Activated CD4-positive, alpha-beta T cell treated with anti-CD3 and anti-CD28 coated beads, Interleukin-2, amount 10 ng/mL, durations not matched to agents 7 days and 5 days (primary cell): ENCODE results near the gene WFDC6. TPM values are rescaled to one million over a fixed set of nuclear protein-coding genes. Genes with fewer than 3 reads are reported as not detected.

Source experiments
- CTCF ChIA-PET: fragments of 350-600 bp; sonication (Branson Sonifier 250); formaldehyde crosslinking; loops from one replicate; lab custom pipeline; 2021; ENCODE audit warnings: antibody characterized with exemption; lab: Charles Lee
- POLR2A ChIA-PET: fragments of 350-600 bp; sonication (Branson Sonifier 250); formaldehyde crosslinking; loops from one replicate; lab custom pipeline; 2021; ENCODE audit warnings: antibody characterized with exemption; lab: Charles Lee
- DNase-seq: peaks from one replicate; pipeline ENCODE4 v3.0.0-alpha.2; 2020
- H3K27ac Mint-ChIP-seq: one replicate; pipeline ENCODE4 v1.8.0; 2021; ENCODE audit warnings: mild to moderate bottlenecking, moderate library complexity, mixed read lengths
- H3K27me3 Mint-ChIP-seq: one replicate; pipeline ENCODE4 v1.8.0; 2021; ENCODE audit warnings: mixed read lengths
- H3K36me3 Mint-ChIP-seq: one replicate; pipeline ENCODE4 v1.8.0; 2021; ENCODE audit warnings: low read depth, mixed read lengths
- H3K4me1 Mint-ChIP-seq: one replicate; pipeline ENCODE4 v1.8.0; 2021; ENCODE audit warnings: mixed read lengths
- H3K4me3 Mint-ChIP-seq: one replicate; pipeline ENCODE4 v1.8.0; 2021; ENCODE audit warnings: mild to moderate bottlenecking, moderate library complexity, mixed read lengths
- H3K9me3 Mint-ChIP-seq: one replicate; pipeline ENCODE4 v1.8.0; 2021; ENCODE audit warnings: mixed read lengths
- total RNA-seq, 2 experiments: library from RNA; stranded (reverse); gene quantifications; one replicate each; pipeline ENCODE4 v1.2.3, GENCODE V29; 2021

The WFDC6 gene
- total RNA-seq, 2 experiments from 2014 or later = not detected

DNA sequence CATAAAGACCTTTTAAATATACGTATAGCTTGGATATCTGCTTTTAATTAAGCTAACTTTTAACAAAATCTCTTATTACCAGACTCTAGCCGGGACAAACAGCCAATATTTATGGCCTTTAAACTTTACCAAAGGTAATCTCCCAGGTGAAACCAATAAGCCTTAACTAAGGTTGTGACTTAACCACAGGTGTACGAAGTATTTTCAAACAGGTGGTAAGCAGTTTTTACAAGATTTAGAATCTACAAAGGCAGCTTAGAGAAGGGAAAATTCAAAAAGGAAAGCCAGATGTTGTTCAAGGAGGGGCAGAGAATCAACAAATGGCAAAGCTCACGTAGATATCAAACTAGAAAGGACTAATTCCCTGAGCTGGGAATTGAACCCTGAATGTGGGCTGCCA, 53.9 kb downstream of the WFDC6 start:
- DNase-seq = no peak
- no peak overlapping the region for H3K27ac Mint-ChIP-seq
- ChIA-PET CTCF (interaction anchor here (1.9 kb wide), 1 partner anchor 11 kb away, joined by 4 read pairs; no protein-coding TSS in a partner anchor), POLR2A (no interaction called here)
- H3K9me3 Mint-ChIP-seq = no peaks in the 10 kb centered on the region
- H3K4me3 Mint-ChIP-seq = no peak overlapping the region
- no peaks in the 10 kb centered on the region for H3K36me3 Mint-ChIP-seq
- H3K27me3 Mint-ChIP-seq = peaks cover 42% of the 10 kb centered on the region
- no peaks in the 10 kb centered on the region for H3K4me1 Mint-ChIP-seq

GRCh38 chr20:45484676-45485075, 54.6 kb downstream of the WFDC6 start:
- POLR2A ChIA-PET = no interaction called here
- no peak for DNase-seq
- Mint-ChIP-seq H3K4me3 (no peak overlapping the region), H3K27me3 (peaks cover 45% of the 10 kb centered on the region), H3K9me3 (no peaks in the 10 kb centered on the region), H3K36me3 (no peaks in the 10 kb centered on the region), H3K27ac (no peak overlapping the region), H3K4me1 (no peaks in the 10 kb centered on the region)
- CTCF ChIA-PET = no interaction called here

Other genes with a start within 250 kb of the WFDC6 start
- gene RBPJL, start 232.6 kb downstream of the WFDC6 start, total RNA-seq = not detected
- gene MATN4, start 231.2 kb downstream of the WFDC6 start, total RNA-seq = under 1 TPM; 0.17 to 0.25 TPM
- gene SDC4, start 191.1 kb downstream of the WFDC6 start, total RNA-seq = 1 to 10 TPM; 7.5 to 8.1 TPM
- gene SYS1, start 176.3 kb downstream of the WFDC6 start, total RNA-seq = 10 to 100 TPM; 23.9 to 25.6 TPM
- not detected for gene TP53TG5, start 161.2 kb downstream of the WFDC6 start, total RNA-seq
- 10 to 100 TPM in 1 of 2 experiments, 1 to 10 TPM in 1; 9.0 to 10.5 TPM for gene DBNDD2, start 131.2 kb downstream of the WFDC6 start, total RNA-seq
- gene PIGT, start 123.3 kb downstream of the WFDC6 start, total RNA-seq = 10 to 100 TPM; 66.3 to 77.9 TPM
- not detected for gene WFDC2, start 69.7 kb downstream of the WFDC6 start, total RNA-seq
- gene SPINT3, start 23.9 kb downstream of the WFDC6 start, total RNA-seq = not detected
- gene EPPIN, start 7.9 kb upstream of the WFDC6 start, total RNA-seq = not detected
- gene WFDC8, start 39.8 kb upstream of the WFDC6 start, total RNA-seq = not detected
- gene WFDC10A, start 90.3 kb upstream of the WFDC6 start, total RNA-seq = not detected
- gene WFDC9, start 91.8 kb upstream of the WFDC6 start, total RNA-seq = not detected
- not detected for gene WFDC11, start 130.8 kb upstream of the WFDC6 start, total RNA-seq
- not detected for gene WFDC13, start 162.6 kb upstream of the WFDC6 start, total RNA-seq
- not detected for gene WFDC10B, start 165.5 kb upstream of the WFDC6 start, total RNA-seq
- not detected for gene SPINT4, start 182.9 kb upstream of the WFDC6 start, total RNA-seq